ENCODE results near the gene HTR6.

DNA sequence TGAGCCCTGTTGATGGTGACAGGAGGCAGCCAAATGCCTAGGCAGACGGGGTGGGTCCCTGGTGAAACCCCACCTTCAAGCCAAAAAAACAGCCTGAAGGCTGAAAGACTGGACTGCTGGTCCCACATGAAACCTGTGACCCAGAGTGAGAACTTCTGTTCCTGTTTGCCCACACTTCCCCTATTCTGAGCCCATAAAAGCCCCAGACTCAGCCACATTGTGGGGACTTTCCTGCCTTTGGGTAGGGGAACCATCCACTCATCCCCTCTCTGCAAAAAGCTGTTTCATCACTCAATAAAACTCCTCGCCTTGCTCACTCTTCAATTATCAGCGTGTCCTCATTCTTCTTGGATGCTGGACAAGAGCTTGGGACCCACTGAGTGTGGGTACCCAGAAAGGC is 25.2 kb downstream of the HTR6 start:
- TF ChIP-seq, protein P1, sequence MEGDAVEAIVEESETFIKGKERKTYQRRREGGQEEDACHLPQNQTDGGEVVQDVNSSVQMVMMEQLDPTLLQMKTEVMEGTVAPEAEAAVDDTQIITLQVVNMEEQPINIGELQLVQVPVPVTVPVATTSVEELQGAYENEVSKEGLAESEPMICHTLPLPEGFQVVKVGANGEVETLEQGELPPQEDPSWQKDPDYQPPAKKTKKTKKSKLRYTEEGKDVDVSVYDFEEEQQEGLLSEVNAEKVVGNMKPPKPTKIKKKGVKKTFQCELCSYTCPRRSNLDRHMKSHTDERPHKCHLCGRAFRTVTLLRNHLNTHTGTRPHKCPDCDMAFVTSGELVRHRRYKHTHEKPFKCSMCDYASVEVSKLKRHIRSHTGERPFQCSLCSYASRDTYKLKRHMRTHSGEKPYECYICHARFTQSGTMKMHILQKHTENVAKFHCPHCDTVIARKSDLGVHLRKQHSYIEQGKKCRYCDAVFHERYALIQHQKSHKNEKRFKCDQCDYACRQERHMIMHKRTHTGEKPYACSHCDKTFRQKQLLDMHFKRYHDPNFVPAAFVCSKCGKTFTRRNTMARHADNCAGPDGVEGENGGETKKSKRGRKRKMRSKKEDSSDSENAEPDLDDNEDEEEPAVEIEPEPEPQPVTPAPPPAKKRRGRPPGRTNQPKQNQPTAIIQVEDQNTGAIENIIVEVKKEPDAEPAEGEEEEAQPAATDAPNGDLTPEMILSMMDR (conservative IDR thresholded peaks at IDR 0.05; ENCODE audit: low read depth, low read length), result no peak
- no peak for TF ChIP-seq EZH2 (IDR thresholded peaks at IDR 0.05; ENCODE audit: low read length, unreplicated experiment)
